ENCODE results near the gene PKN1.

GRCh38 chr19:14476673-14477401 lies 43.7 kb downstream of the PKN1 start:
- TF ChIP-seq CTCF (IDR thresholded peaks at IDR 0.05): no peak
- no peak for TF ChIP-seq POLR2A (IDR thresholded peaks at IDR 0.05)
